Neural crest cell (in vitro differentiated cells): Measurements from ENCODE around the gene WDR35. TPM values are rescaled to one million over a fixed set of nuclear protein-coding genes. Genes with fewer than 3 reads are reported as not detected.

Source experiments
- DNase-seq: peaks from one replicate; pipeline ENCODE4 v3.0.0; 2021; ENCODE audit warnings: low read depth, mixed read lengths, low spot score
- H3K27ac Mint-ChIP-seq: one replicate; pipeline ENCODE4 v1.8.0; 2021; ENCODE audit warnings: mild to moderate bottlenecking, mixed read lengths; ENCODE audit not compliant: unreplicated experiment
- H3K27me3 Mint-ChIP-seq: 2 replicates; pipeline ENCODE4 v1.8.0; 2021; ENCODE audit warnings: low read depth, mild to moderate bottlenecking, mixed read lengths
- H3K36me3 Mint-ChIP-seq: 2 replicates; pipeline ENCODE4 v1.8.0; 2021; ENCODE audit warnings: low read depth, mild to moderate bottlenecking, mixed read lengths
- H3K4me1 Mint-ChIP-seq: 2 replicates; pipeline ENCODE4 v1.8.0; 2021; ENCODE audit warnings: mixed read lengths
- H3K4me3 Mint-ChIP-seq: one replicate; pipeline ENCODE4 v1.8.0; 2021; ENCODE audit warnings: mild to moderate bottlenecking, mixed read lengths
- H3K9me3 Mint-ChIP-seq: 2 replicates; pipeline ENCODE4 v1.8.0; 2021; ENCODE audit warnings: mixed read lengths
- CTCF ChIP-seq: fragments of 200-600 bp; sonication (generic); conservative IDR thresholded peaks from 2 replicates; pipeline ENCODE4 v1.5.0; 2021; ENCODE audit warnings: antibody characterized with exemption, mild to moderate bottlenecking
- total RNA-seq: library from RNA; stranded (reverse); gene quantifications from 2 replicates; pipeline ENCODE4 v1.2.1, GENCODE V29; 2021

Gene WDR35
- total RNA-seq, 1 donor from 2014 or later: 19.4 TPM

- no peak for TF ChIP-seq CTCF
- no peak overlapping the region for H3K4me3 Mint-ChIP-seq
- DNase-seq: no peak
- H3K27ac Mint-ChIP-seq: no peak overlapping the region
- H3K9me3 Mint-ChIP-seq: no peaks in the 10 kb centered on the region
- peaks cover 5% of the 10 kb centered on the region for H3K36me3 Mint-ChIP-seq
- peaks cover 17% of the 10 kb centered on the region for H3K27me3 Mint-ChIP-seq
- peaks cover 33% of the 10 kb centered on the region for H3K4me1 Mint-ChIP-seq
Observed at GRCh38 chr2:19991895-19992294, 2.0 kb upstream of the WDR35 start.

- no peak for TF ChIP-seq CTCF
- Mint-ChIP-seq H3K4me3 (peak overlapping the region; percentile 93), H3K36me3 (peaks cover 12% of the 10 kb centered on the region), H3K9me3 (no peaks in the 10 kb centered on the region), H3K27me3 (peaks cover 17% of the 10 kb centered on the region), H3K27ac (no peak overlapping the region), H3K4me1 (peaks cover 38% of the 10 kb centered on the region)
- no peak for DNase-seq
Observed at GRCh38 chr2:19990416-19990728, 467 bp upstream of the WDR35 start.

GRCh38 chr2:19989342-19989666, 601 bp downstream of the WDR35 start:
- no peak for DNase-seq
- peaks cover 38% of the 10 kb centered on the region for H3K4me1 Mint-ChIP-seq
- no peak for TF ChIP-seq CTCF
- H3K4me3 Mint-ChIP-seq: peak overlapping the region; percentile 93
- peaks cover 12% of the 10 kb centered on the region for H3K36me3 Mint-ChIP-seq
- H3K27ac Mint-ChIP-seq: peak overlapping the region; percentile 79
- H3K27me3 Mint-ChIP-seq: peaks cover 17% of the 10 kb centered on the region
- no peaks in the 10 kb centered on the region for H3K9me3 Mint-ChIP-seq

- Mint-ChIP-seq H3K4me1 (peaks cover 38% of the 10 kb centered on the region), H3K4me3 (peak overlapping the region; percentile 93), H3K36me3 (peaks cover 16% of the 10 kb centered on the region), H3K27ac (no peak overlapping the region), H3K9me3 (no peaks in the 10 kb centered on the region), H3K27me3 (peaks cover 12% of the 10 kb centered on the region)
- no peak for TF ChIP-seq CTCF
- no peak for DNase-seq
Observed at GRCh38 chr2:19988600-19988999, 1.3 kb downstream of the WDR35 start.

- Mint-ChIP-seq H3K4me1 (peaks cover 38% of the 10 kb centered on the region), H3K27me3 (peaks cover 7% of the 10 kb centered on the region), H3K36me3 (peaks cover 16% of the 10 kb centered on the region), H3K4me3 (peak overlapping the region; percentile 93), H3K27ac (no peak overlapping the region), H3K9me3 (no peaks in the 10 kb centered on the region)
- no peak for TF ChIP-seq CTCF
- DNase-seq: no peak
Observed at GRCh38 chr2:19987936-19988335, 2.0 kb downstream of the WDR35 start.

- Mint-ChIP-seq H3K36me3 (peaks cover 12% of the 10 kb centered on the region), H3K4me1 (peaks cover 8% of the 10 kb centered on the region), H3K9me3 (no peaks in the 10 kb centered on the region), H3K27me3 (no peaks in the 10 kb centered on the region), H3K27ac (no peak overlapping the region), H3K4me3 (no peak overlapping the region)
- no peak for DNase-seq
- no peak for TF ChIP-seq CTCF
Observed at GRCh38 chr2:19982268-19982667, 7.6 kb downstream of the WDR35 start.
